Measurements from ENCODE around the gene ERCC3. TPM values are rescaled to one million over a fixed set of nuclear protein-coding genes. Genes with fewer than 3 reads are reported as not detected.

Gene ERCC3
- total and polyA plus RNA-seq, 2 of the 13 experiments (the other 11 are each of a cell fraction or from before 2014, with no cell fraction given): 49.7 to 64.6 TPM

GRCh38 chr2:127277028-127277427 is 16.9 kb downstream of the ERCC3 start:
- TF ChIP-seq NFE2L2 (IDR thresholded peaks at IDR 0.05; ENCODE audit: low read length) (peak; percentile 52; the same call in 1 of the 2 replicates), PAXIP1 (CRISPR knock-in tag; conservative IDR thresholded peaks at IDR 0.05) (no peak)
- WGBS (ENCODE audit: low lambda C conversion rate): 96% methylated on average over 2 of the region's 2 CpGs
- H2AFZ ChIP-seq (ENCODE audit: low read length): no peak overlapping the region
- no TSS peak for BruUV-seq (replicated peaks)
- POLR2A ChIA-PET: interaction anchor here (1.2 kb wide), 1 partner anchor 17 kb away, joined by 3 read pairs; the partner anchor contains the start of gene ERCC3
- H3K79me2 ChIP-seq (ENCODE audit: insufficient read depth, low read length): peaks cover under 1% of the 10 kb centered on the region
- H4K20me1 ChIP-seq (ENCODE audit: insufficient read depth, low read length): no peaks in the 10 kb centered on the region; the same call in 1 of the 2 replicates
- CTCF ChIA-PET (ENCODE audit: low intra/inter-chr PET ratio, low total read pairs): no interaction called here
- intact Hi-C loops (cut with micrococcal nuclease; ENCODE audit: unreplicated experiment): no loop called here
- no peak overlapping the region for H3K9ac ChIP-seq (ENCODE audit: insufficient read depth, low read depth, low read length)
- no peaks in the 10 kb centered on the region for H3K9me3 ChIP-seq (ENCODE audit: low read length)
- H3K4me1 ChIP-seq (ENCODE audit: insufficient read depth, low read length): no peaks in the 10 kb centered on the region
- H3K27me3 ChIP-seq (ENCODE audit: control insufficient read depth in 1 of 2, insufficient read depth in 2 of 2, low read length in 2 of 2): no peaks in the 10 kb centered on the region
- no peak overlapping the region for H3K4me2 ChIP-seq (ENCODE audit: low read depth, low read length)
- peaks cover 36 to 93% of the 10 kb centered on the region in 2 experiments for H3K36me3 ChIP-seq (replicated peaks in 1 of 2; ENCODE audit: control insufficient read depth in 1 of 2, insufficient read depth in 2 of 2, low read length in 2 of 2)
- no peak overlapping the region for H3K4me3 ChIP-seq (replicated peaks in 1 of 3; ENCODE audit: insufficient read depth in 1 of 3, low read depth in 2 of 3, low read length in 3 of 3)
- DNase-seq (ENCODE audit: low spot score): no peak
- in situ Hi-C loops (cut with HindIII; ENCODE audit: extremely low pct_ligation_motif_present, low pct_unique_long_range_greater_than_20kb): no loop called here
- no peak for FAIRE-seq
- no peak overlapping the region for H3K27ac ChIP-seq (ENCODE audit: extremely low read length, insufficient read depth, low read length)
- no peak for ATAC-seq

DNA sequence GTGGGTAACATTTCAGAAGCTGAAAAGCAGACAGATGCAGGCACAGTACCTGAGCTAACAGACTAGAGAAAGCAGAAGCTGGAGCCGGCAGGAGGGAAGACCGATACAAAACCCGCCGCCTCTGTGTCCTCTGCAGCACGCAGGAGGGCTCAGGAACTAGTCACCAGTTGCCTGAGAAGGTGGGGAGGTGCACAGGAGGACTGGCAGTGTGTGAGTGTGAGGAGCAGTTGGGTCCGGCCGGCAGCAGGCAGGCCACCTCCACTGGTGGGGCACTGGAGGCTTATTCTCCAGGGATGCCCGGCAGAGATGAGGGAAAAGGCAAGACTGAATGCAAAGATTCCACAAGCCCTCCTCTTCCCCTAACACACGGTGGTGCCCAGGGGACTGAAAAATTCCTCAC is 18.2 kb downstream of the ERCC3 start:
- H3K9ac ChIP-seq (ENCODE audit: insufficient read depth, low read depth, low read length): no peak overlapping the region
- TF ChIP-seq HMGXB4 (CRISPR knock-in tag; IDR thresholded peaks at IDR 0.05; ENCODE audit: borderline replicate concordance in 1 of 2, low read depth in 1 of 2) (no peak), SKI (IDR thresholded peaks at IDR 0.05; ENCODE audit: partially characterized antibody) (no peak), EHMT2 (IDR thresholded peaks at IDR 0.05; ENCODE audit: borderline replicate concordance, low read depth, low read length) (no peak), ZMYM4 (CRISPR knock-in tag; IDR thresholded peaks at IDR 0.05) (no peak), ZNF326 (CRISPR knock-in tag; IDR thresholded peaks at IDR 0.05; ENCODE audit: borderline replicate concordance) (no peak), TFAP4 (IDR thresholded peaks at IDR 0.05; ENCODE audit: borderline replicate concordance, low read depth) (no peak), CREB3 (CRISPR knock-in tag; IDR thresholded peaks at IDR 0.05) (no peak), PHF5A (CRISPR knock-in tag; IDR thresholded peaks at IDR 0.05; ENCODE audit: low read depth, unreplicated experiment) (no peak), RORA (CRISPR knock-in tag; IDR thresholded peaks at IDR 0.05) (no peak)

More for the DNA sequence above, 18.2 kb downstream of the ERCC3 start:
- no peaks in the 10 kb centered on the region for H3K79me2 ChIP-seq (ENCODE audit: insufficient read depth, low read length)
- H3K27me3 ChIP-seq (ENCODE audit: control insufficient read depth in 1 of 2, insufficient read depth in 2 of 2, low read length in 2 of 2): no peaks in the 10 kb centered on the region
- no peak overlapping the region for H3K4me3 ChIP-seq (replicated peaks in 1 of 3; ENCODE audit: insufficient read depth in 1 of 3, low read depth in 2 of 3, low read length in 3 of 3)
- ChIA-PET CTCF (ENCODE audit: low intra/inter-chr PET ratio, low total read pairs) (no interaction called here), POLR2A (no interaction called here)
- DNase-seq (ENCODE audit: low spot score): no peak
- no peaks in the 10 kb centered on the region for H3K9me3 ChIP-seq (ENCODE audit: low read length)
- BruUV-seq (replicated peaks): no TSS peak
- no peaks in the 10 kb centered on the region; the same call in 1 of the 2 replicates for H4K20me1 ChIP-seq (ENCODE audit: insufficient read depth, low read length)
- H3K4me1 ChIP-seq (ENCODE audit: insufficient read depth, low read length): no peaks in the 10 kb centered on the region
- H2AFZ ChIP-seq (ENCODE audit: low read length): no peak overlapping the region
- H3K36me3 ChIP-seq (replicated peaks in 1 of 2; ENCODE audit: control insufficient read depth in 1 of 2, insufficient read depth in 2 of 2, low read length in 2 of 2): peaks cover 40 to 92% of the 10 kb centered on the region in 2 experiments
- H3K27ac ChIP-seq (ENCODE audit: extremely low read length, insufficient read depth, low read length): no peak overlapping the region
- intact Hi-C loops (cut with micrococcal nuclease; ENCODE audit: unreplicated experiment): no loop called here
- no peak overlapping the region for H3K4me2 ChIP-seq (ENCODE audit: low read depth, low read length)
- in situ Hi-C loops (cut with HindIII; ENCODE audit: extremely low pct_ligation_motif_present, low pct_unique_long_range_greater_than_20kb): no loop called here
- no peak for FAIRE-seq
- ATAC-seq: no peak
- 97% methylated on average over 9 of the region's 9 CpGs for WGBS (ENCODE audit: low lambda C conversion rate)
